GM18873 (cell line): ENCODE results near the gene SCN1B.

ENCODE experiments used
- ATAC-seq: cut with Tn5 transposase; IDR thresholded peaks from one replicate; pipeline ENCODE4 v1.9.1; 2021; ENCODE audit warnings: mild to moderate bottlenecking, moderate library complexity, moderate number of reproducible peaks; ENCODE audit not compliant: unreplicated experiment, low FRiP score

The SCN1B gene

DNA sequence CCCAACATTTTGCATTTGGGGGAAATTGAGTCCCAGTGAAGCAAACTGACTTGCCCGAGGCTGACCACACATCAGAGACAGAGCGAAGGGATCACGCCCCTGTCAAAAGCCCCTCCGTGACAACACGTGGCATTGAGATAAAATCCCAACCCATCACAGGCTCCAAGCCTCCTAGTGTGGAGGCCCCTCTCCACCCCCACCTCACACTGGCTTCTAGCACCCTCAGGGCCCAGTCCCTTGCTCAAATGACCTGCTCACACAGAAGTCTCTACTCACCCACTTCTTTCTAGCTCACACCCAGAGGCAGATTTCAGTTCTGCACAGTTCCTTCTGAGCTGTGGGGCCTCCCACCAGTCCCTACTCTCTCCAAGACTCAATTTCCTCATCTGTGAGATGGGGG is 21.5 kb downstream of the SCN1B start:
- ATAC-seq = no peak

DNA sequence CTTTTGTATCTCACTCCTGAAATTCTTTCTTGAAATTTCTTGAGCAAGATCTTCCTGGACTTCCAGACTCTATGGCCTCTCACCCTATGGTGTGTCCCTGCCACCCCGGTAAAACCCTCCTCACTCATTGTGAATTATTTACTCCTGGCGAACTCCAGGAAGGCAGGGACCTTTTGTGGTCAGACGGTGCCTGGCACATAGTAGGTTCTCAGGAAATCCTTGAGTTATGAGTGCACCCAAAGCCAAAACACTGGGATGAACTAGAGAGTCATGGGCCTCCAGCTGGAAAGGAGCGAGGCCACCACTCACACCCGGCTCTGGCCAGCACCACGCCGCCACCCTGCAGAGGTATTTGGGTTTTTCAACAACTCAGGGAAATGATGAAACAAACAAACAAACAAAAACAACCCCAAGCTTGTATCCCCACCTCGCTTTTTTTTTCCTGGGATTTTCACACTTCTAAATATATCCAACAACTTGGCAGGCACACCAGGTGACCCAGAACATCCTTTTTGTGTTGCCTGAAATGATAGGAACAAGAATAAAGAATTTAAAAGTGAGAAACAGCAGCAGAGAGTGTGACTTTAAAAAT is 22.4 kb downstream of the SCN1B start:
- no peak for ATAC-seq

DNA sequence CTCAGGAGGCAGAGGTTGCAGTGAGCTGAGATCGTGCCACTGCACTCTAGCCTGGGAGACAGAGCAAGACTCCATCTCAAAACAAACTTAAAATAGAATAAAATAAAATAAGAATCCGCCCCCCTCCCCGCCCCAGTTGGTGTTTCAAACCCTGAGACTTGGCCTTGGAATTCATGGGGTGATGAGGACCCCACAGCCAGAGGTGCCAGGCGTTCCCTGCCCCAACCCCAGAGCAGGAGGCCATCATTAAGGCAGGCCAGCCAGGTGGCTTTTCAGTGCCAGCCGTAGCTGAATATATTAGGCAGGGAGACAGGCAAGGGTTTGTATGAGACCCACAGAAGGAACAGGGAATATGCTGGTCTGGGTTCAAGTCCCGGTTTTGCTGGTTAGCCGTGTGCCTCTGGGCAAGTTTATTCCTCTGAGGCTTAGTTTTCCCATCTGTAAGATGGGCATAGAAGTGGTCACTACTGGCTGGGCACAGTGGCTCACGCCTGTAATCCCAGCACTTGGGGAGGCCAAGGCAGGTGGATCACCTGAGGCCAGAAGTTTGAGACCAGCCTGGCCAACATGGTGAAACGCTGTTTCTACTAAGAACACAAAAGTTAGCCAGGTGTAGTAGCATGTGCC is 23.5 kb downstream of the SCN1B start:
- ATAC-seq = no peak

DNA sequence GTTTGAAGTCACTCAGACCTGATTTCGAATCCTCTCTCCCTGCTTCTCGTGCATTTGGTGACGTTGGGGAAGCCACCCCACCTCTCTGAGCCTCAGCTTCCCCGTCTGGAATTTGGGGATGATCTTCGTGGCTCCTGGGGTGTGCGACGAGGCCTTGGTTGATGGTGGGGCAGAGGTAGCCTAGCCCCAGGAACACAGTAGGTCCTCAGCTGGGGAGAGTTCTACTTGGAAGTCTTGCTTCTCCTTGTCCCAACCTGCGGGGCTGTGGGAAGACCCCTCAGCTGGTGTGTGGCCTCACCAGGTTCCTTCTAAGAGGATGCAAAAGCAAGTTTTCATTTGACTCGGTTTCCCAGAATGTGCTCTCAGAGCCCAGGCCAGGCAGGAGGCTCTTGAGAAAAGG is 24.4 kb downstream of the SCN1B start:
- ATAC-seq = no peak

DNA sequence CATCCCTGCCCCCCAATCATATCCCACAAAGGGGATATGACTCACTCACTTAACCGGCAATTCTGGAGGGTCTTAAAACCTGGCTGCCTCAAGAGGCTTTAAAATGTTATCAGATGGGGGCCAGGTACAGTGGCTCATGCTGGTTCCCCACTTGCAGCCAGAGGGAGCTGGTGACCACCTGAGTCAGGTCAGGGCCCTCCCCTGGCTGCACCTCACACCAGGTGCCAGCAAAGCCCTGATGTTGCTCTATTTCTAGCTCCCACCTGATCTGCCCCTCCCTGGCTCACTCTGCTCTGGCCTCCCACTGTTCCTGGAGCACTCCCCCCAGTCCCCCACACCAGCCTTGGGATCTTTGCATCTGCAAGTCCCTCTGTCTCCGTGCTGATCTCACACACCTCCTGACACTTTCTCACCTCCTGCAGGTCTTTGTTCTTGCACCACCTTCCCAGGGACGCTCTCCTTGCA is 25.5 kb downstream of the SCN1B start:
- no peak for ATAC-seq

DNA sequence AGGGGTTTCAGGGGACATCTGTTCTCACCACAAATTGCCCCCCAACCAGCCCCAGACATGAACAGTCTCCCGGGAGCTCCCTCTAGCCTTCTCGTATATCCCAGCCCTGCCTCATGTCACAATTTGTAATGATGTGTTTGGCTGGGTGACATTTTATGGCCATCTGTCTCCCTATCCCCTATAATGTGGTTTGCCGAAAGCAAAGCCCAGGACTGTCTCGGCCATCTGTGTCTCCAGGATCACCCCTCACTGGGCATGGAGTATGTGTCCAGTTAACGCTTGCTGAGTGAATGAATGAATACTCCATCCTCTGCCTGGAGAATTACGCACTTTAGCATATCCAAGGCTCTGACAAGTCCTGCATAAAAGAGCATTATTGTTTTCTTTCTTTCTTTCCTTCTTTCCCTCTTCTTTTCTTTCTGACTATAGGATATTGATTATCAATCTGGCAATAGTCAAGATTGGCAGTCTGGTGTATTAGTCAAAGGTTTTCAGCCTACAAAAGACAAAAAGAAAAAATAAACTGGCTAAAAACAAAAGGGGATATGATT is 26.3 kb downstream of the SCN1B start:
- no peak for ATAC-seq

DNA sequence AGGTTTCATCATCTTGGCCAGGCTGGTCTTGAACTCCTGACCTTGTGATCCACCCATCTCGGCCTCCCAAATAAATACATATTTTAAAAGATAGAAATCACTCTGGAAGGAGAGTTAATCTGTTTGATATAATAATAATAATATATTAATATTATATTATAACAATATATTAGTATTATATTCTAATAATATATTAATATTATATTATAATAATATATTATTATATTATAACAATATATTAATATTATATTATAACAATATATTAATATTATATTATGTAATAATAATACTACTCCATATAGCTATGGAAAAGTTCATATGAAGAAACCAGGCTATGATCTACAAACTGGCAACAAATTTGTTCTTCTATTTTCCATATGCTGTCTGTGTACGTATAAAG is 28.1 kb downstream of the SCN1B start:
- ATAC-seq = no peak

DNA sequence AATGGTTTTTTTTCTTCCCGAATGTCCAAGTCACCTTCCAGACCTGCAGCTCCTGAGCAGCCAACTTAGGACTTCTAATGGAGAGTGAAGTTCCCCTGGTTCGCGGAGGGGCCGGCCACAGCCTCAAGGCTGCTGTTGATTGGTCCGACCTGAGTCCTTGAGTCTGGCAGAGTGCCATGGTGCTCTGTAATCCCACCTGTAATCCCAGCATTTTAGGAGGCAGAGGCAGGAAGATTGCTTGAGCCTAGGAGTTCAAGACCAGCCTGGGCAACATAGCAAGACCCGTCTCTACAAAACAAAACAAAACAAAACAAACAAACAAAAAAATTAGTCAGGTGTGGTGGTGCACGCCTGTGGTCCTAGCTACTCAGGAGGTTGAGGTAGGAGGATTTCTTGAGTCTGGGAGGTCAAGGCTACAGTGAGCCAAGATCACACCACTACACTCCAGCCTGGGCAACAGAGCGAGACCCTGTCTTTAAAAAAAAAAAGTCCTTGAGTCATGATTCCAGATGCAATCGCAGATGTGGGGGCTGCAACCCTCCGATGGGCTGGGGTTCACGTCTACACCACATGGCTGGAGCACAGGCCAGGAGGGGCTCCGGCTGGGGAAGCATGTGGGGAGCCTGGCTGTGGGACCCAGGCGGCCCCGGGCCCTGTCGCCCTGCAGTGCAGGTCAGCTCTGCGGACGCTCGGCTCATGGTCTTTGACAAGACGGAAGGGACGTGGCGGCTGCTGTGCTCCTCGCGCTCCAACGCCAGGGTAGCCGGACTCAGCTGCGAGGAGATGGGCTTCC is 28.9 kb downstream of the SCN1B start:
- ATAC-seq = no peak

DNA sequence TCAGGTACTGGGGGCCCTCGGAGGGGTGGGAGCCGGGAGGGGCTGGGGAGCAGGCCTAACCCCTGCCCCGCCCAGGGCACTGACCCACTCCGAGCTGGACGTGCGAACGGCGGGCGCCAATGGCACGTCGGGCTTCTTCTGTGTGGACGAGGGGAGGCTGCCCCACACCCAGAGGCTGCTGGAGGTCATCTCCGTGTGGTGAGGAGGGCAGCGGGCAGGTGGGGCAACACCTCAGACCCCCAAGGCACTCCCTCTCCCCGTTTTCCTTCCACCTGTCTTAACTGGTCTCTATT is 29.5 kb downstream of the SCN1B start:
- no peak for ATAC-seq

DNA sequence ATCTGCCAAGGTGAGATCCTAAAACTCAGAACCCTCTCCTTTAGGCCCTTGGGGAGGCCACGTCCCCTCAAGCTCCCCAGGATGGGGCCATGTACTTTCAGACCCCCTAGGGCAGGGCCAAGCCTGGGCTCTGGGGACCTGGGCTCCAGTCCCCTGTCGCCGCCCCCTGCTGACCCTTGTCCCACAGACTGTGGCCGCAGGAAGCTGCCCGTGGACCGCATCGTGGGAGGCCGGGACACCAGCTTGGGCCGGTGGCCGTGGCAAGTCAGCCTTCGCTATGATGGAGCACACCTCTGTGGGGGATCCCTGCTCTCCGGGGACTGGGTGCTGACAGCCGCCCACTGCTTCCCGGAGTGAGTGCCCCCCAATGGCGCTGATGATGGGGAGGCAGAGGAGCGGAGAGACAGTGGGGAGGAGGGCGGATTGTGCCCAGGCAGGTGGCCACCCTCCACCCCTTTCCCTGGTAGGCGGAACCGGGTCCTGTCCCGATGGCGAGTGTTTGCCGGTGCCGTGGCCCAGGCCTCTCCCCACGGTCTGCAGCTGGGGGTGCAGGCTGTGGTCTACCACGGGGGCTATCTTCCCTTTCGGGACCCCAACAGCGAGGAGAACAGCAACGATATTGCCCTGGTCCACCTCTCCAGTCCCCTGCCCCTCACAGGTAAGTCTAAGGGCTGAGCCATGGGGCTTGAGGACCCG is 30.0 kb downstream of the SCN1B start:
- ATAC-seq = no peak

DNA sequence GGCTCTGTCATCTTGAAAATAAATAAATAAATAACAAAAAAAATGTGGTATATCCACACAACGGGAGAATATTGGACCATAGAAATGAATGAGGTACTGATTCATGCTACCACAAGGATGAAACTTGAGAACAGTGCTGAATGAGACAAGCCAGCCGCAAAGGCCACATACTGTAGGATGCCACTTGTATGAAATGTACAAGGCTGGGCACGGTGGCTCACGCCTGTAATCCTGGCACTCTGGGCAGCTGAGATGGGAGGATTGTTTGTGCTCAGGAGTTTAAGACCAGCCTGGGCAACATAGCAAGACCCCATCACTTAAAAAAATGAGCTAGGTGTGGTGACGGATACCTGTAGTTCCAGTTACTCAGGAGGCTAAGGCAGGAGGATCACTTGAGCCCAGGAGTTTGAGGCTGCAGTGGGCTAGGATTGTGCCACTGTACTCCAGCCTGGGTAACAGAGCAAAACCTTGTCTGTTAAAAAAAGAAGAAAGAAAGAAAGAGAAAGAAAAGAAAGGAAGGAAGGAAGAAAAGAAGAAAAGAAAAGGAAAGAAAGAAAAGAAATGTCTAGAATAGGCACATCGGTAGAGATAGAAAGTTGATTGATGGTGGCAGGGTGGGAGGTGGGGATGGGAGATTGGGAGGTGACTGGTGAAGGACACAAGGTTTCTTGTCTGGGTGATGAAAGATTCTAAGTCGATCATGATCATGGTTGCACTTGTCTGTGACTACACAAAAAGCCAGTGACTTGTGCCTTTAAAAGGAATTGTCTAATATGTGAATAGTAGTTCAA is 31.5 kb downstream of the SCN1B start:
- no peak for ATAC-seq

DNA sequence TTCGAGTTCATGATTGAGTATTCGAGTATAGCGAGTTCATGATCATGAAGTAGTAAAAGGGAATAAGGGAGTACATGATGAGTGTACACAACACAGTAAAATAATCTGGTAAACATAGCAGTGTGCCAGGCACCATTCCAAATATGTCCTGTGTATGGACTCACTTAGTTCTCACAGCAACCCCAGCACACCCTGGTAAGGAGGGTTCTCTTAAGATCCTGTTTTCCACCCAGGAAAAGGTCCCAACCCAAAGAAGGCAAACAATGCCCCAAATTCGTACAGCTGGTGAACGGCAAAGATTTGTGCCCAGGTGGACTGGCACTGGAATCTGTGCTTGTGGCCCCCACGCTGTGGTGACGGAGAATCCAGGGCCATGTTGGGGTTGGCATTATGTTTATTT is 32.7 kb downstream of the SCN1B start:
- no peak for ATAC-seq

DNA sequence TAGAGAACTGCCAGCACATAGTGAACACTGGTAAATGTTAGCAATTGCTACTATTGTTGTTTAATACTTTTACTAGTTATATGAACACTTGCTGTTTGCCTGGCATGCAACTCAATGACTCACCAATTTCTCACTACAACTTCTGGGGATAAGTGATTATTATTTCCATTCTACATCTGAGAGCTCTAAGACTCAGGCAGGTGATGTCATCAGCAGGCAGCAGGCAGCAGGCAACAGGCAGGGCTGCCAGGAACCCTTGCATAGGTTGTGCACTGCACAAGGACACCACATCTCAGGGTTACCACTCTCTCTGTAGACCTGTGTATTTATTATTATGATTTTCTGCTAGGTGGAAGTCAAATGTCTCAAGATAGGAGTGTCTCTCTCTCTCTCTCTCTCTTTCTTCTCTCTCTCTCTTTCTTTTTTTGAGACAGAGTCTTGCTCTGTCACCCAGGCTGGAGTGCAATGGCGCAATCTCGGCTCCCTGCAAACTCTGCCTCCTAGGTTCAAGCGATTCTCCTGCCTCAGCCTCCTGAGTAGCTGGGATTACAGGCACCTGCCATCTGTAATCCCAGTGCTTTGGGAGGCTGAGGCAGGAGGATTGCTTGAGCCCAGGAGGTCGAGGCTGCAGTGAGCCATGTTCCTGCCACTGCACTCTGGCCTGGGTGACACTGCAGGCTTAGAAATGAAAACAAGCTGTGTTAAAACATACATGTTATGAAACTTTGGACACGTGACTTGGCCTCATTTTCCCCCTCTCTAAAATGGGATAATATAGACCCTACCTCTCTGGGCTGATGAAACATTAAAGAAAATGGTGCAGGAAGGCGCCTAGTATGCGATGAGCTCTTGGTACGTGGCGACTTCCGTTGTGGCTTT is 33.9 kb downstream of the SCN1B start:
- no peak for ATAC-seq

DNA sequence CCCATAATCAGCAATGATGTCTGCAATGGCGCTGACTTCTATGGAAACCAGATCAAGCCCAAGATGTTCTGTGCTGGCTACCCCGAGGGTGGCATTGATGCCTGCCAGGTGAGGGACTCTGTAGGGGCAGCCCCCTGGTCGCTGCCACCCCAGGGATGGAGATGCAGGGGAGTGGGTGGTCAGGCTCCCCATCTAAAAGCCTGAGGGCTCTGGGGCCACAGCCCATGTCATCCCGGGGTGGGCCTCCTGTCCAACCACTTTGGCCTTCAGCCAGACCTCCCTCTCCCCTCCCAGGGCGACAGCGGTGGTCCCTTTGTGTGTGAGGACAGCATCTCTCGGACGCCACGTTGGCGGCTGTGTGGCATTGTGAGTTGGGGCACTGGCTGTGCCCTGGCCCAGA is 35.3 kb downstream of the SCN1B start:
- ATAC-seq = no peak

DNA sequence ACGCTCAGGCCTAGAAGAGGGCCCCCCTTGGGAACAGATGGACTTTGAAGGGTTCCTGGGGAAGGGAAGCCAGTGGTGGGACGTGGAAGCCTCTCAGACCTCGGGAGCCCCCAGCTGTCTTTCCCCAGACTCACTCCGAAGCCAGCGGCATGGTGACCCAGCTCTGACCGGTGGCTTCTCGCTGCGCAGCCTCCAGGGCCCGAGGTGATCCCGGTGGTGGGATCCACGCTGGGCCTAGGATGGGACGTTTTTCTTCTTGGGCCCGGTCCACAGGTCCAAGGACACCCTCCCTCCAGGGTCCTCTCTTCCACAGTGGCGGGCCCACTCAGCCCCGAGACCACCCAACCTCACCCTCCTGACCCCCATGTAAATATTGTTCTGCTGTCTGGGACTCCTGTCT is 35.9 kb downstream of the SCN1B start:
- ATAC-seq = no peak

DNA sequence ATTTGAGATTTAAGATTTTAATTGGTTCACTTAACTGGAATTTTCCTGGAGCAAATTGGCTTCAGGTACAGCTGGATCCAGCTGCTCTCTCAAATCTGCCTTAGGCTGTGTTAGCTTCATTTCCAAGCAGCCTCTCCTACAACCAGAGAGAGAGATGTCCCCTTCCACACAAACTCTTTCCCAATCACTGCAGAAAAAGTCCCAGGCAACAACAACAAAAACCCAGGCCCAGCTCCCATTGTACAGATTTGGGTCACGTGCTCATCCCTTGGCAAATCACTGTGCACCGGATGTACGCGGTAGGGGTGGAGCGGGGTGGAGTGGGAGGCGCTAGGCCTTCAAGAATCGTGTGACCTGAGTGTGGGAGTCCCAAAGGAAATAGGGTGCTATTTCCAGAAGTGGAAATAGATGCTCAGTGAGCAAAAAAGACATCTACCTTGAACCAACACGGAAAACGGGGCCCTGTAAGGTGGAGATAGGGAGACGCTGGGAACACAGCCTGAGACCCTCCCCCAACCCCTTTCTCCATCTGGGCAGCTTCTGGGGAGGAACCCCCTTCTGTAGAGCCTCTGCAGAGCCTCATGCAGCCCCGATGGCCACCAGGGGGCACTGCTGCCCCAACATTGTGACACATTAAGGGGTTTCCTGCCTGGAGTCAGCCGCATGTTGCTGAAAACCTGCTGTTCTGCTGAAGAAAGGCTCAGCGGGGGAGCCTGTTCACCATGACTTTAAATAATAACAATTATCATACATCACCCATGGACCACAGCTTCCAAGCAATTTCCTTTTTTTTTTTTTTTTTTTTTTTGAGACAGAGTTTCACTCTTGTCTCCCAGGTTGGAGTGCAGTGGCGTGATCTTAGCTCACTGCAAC is 36.7 kb downstream of the SCN1B start:
- ATAC-seq = no peak

DNA sequence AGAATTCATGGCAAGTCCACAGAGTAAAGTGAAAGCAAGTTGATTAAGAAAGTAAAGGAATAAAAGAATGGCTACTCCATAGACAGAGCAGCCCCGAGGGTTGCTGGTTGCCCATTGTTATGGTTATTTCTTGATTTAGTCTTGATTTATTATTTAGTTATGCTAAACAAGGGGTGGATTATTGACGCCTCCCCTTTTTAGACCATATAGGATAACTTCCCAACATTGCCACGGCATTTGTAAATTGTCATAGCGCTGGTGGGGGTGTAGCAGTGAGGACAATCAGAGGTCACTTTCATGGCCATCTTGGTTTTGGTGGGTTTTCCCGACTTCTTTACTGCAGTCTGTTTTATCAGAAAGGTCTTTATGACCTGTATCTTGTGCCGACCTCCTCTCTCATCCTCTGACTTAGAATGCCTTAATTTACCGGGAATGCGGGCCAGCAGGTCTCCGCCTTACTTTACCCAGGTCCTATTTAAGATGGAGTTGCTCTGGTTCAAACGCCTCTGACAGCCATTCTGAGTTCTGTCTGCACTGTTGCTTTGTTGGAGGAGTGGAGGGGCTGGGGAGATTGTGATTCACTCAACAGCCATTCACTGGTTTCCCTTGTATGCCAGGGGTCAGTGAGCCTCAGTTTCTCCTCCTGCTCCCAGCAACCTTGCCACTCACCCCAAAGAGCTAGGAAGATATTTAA is 38.8 kb downstream of the SCN1B start:
- no peak for ATAC-seq

DNA sequence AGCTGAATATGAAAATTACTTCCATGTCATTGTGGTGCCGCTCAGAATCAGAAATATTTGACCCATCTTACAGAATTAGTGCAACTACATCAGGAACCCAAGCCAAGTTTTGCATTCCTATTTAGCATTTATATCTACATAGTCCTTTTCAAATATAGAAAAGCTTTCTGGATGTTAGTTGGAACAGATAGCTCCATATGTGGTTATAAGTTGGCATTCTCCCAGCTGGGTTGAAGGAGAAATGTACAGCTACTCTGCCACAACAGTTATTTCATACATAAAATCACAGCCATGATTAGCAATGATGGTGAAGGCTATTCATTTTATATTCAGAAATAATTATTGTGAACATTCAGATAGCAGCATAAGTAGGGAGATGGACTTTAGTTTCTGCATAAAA is 39.4 kb downstream of the SCN1B start:
- ATAC-seq = no peak
